HepG2 (cell line): ENCODE measurements around the gene C20orf202. TPM values are rescaled to one million over a fixed set of nuclear protein-coding genes. Genes with fewer than 3 reads are reported as not detected.

Source experiments
- ATAC-seq: fragments of 200-7000 bp; cut with Tn5 transposase; 3 replicates; pipeline ENCODE4 v1.9.1; 2020; ENCODE audit warnings: mild to moderate bottlenecking, moderate library complexity
- BruUV-seq: library from RNA; stranded (reverse); fragments of 400-500 nt; replicated peaks from 2 replicates; lab custom pipeline; 2021; lab: Mats Ljungman, UMichigan
- CTCF ChIA-PET: fragments of 300-600 bp; formaldehyde crosslinking; extraction: SDS; loops from one replicate; lab custom pipeline; 2021; ENCODE audit warnings: low total read pairs, inconsistent platforms, low intra/inter-chr PET ratio; lab: Yijun Ruan, JAX
- POLR2A ChIA-PET: fragments of 350-600 bp; sonication (Branson Sonifier 250); formaldehyde crosslinking; loops from one replicate; lab custom pipeline; 2020; ENCODE audit warnings: antibody characterized with exemption, inconsistent platforms; lab: Yijun Ruan, JAX
- DNase-seq: peaks from one replicate; pipeline ENCODE4 v3.0.0-alpha.2; 2015; ENCODE audit warnings: low spot score
- FAIRE-seq: peaks from 3 replicates; lab custom pipeline; 2011; peaks lifted over from hg19 to GRCh38; lab: Jason Lieb, UNC
- H2AFZ ChIP-seq: one replicate; pipeline ENCODE4 v1.6.1; 2011; ENCODE audit warnings: low read length, inconsistent platforms
- H3K27ac ChIP-seq: fragments of 300-600 bp; 3 replicates; pipeline ENCODE4 v1.8.0; 2011; ENCODE audit warnings: mixed run types, mild to moderate bottlenecking, mixed read lengths, low read length, inconsistent platforms; ENCODE audit not compliant: insufficient read depth; ENCODE audit errors: extremely low read length
- H3K27me3 ChIP-seq, 2 experiments: fragments of 200-600 bp in 1 of 2; 2 replicates in 1 of 2; 3 replicates in 1 of 2; pipeline versions ENCODE4 v1.6.0 to v1.8.0; 2011; ENCODE audit warnings: low read length in 2 of 2, mild to moderate bottlenecking in 2 of 2, moderate library complexity in 2 of 2, inconsistent platforms in 1 of 2; ENCODE audit not compliant: insufficient read depth in 2 of 2, control insufficient read depth in 1 of 2
- H3K36me3 ChIP-seq, 2 experiments: fragments of 200-600 bp in 1 of 2; replicated peaks in 1 of 2; 2 replicates in 1 of 2; 3 replicates in 1 of 2; pipeline versions ENCODE4 v1.5.1 to v1.8.0; 2011; ENCODE audit warnings: low read length in 2 of 2, inconsistent platforms in 1 of 2; ENCODE audit not compliant: insufficient read depth in 2 of 2, control insufficient read depth in 1 of 2
- H3K4me1 ChIP-seq: 2 replicates; pipeline ENCODE4 v1.5.1; 2012; ENCODE audit warnings: low read length, inconsistent platforms; ENCODE audit not compliant: insufficient read depth
- H3K4me2 ChIP-seq: 2 replicates; pipeline ENCODE4 v1.6.0; 2011; ENCODE audit warnings: low read depth, low read length, inconsistent platforms
- H3K4me3 ChIP-seq, 3 experiments: fragments of 200-600 bp in 1 of 3; sonication (generic), shearing (Covaris generic) in 1 of 3; replicated peaks in 1 of 3; 2 replicates each; pipeline ENCODE4 v1.5.1; 2011 to 2016; ENCODE audit warnings: low read length in 3 of 3, inconsistent platforms in 2 of 3, low read depth in 2 of 3, mild to moderate bottlenecking in 2 of 3, control low read depth in 1 of 3, mixed read lengths in 1 of 3; ENCODE audit not compliant: insufficient read depth in 1 of 3
- H3K79me2 ChIP-seq: one replicate; pipeline ENCODE4 v1.6.1; 2011; ENCODE audit warnings: low read length, inconsistent platforms; ENCODE audit not compliant: insufficient read depth
- H3K9ac ChIP-seq: 2 replicates; pipeline ENCODE4 v1.6.0; 2011; ENCODE audit warnings: mild to moderate bottlenecking, low read depth, low read length, inconsistent platforms; ENCODE audit not compliant: insufficient read depth
- H3K9me3 ChIP-seq: 2 replicates; pipeline ENCODE4 v1.5.1; 2012; ENCODE audit warnings: mild to moderate bottlenecking, low read length
- H4K20me1 ChIP-seq: 2 replicates; pipeline ENCODE4 v1.6.0; 2011; ENCODE audit warnings: inconsistent platforms, mild to moderate bottlenecking, low read length, moderate library complexity; ENCODE audit not compliant: insufficient read depth
- BCL6 ChIP-seq: IDR thresholded peaks from 2 replicates; pipeline ENCODE4 v1.6.1; 2016; ENCODE audit warnings: missing genetic modification reagents, missing compliant biosample characterization
- FLYWCH1 ChIP-seq: sonication (generic); formaldehyde crosslinking; IDR thresholded peaks from 2 replicates; pipeline ENCODE4 v1.8.1; 2023; ENCODE audit warnings: mild to moderate bottlenecking, missing genetic modification reagents
- PCBP2 ChIP-seq: fragments of 200-400 bp; formaldehyde crosslinking; optimal IDR thresholded peaks from 2 replicates; pipeline ENCODE3; 2018; ENCODE audit warnings: low read length, low read depth; ENCODE audit not compliant: poor library complexity, severe bottlenecking
- RORA ChIP-seq: sonication (generic); formaldehyde crosslinking; IDR thresholded peaks from 2 replicates; pipeline ENCODE4 v1.5.0; 2020; ENCODE audit warnings: mild to moderate bottlenecking, missing genetic modification reagents, moderate library complexity
- THAP9 ChIP-seq: sonication (generic); formaldehyde crosslinking; IDR thresholded peaks from 2 replicates; pipeline ENCODE4; 2020; ENCODE audit warnings: missing genetic modification reagents, mild to moderate bottlenecking, borderline replicate concordance
- WGBS: methylation state at CpG from one replicate; pipeline ENCODE4 v1.1.6; 2017; ENCODE audit warnings: low lambda C conversion rate; 5-methylcytosine and 5-hydroxymethylcytosine counted together
- in situ Hi-C: cut with HindIII; loops from 2 replicates; pipeline ENCODE4 v1.10.0; 2017; ENCODE audit warnings: low pct_unique_long_range_greater_than_20kb; ENCODE audit not compliant: extremely low pct_ligation_motif_present
- intact Hi-C: fragments of 100-400 bp; cut with micrococcal nuclease; formaldehyde crosslinking; loops from one replicate; pipeline ENCODE4 v1.10.0; 2022; ENCODE audit not compliant: unreplicated experiment
- polyA plus RNA-seq, 8 experiments: library from polyadenylated mRNA; depleted of rRNA in 3 of 8; stranded (reverse) in 7 of 8; unstranded in 1 of 8; fragments of >200 nt; fragmentation: Illumina TruSeq in 4 of 8; extraction: Trizol in 4 of 8; gene quantifications; 2 replicates each; pipeline versions ENCODE4 v1.2.1 to v1.2.3, GENCODE V29; 2011 to 2016; ENCODE audit warnings: low read depth in 4 of 8, missing spikeins in 1 of 8, mixed read lengths in 1 of 8; ENCODE audit not compliant: insufficient read depth in 1 of 8
- total RNA-seq, 5 experiments: library from RNA; depleted of rRNA; stranded (reverse); fragments of >200 nt; fragmentation: Illumina TruSeq; extraction: Trizol; gene quantifications; 2 replicates each; pipeline ENCODE4 v1.2.3, GENCODE V29; 2016; ENCODE audit warnings: low read depth in 1 of 5

The C20orf202 gene
- total and polyA plus RNA-seq, 2 of the 13 experiments (the other 11 are each of a cell fraction or from before 2014, with no cell fraction given), result 0.20 to 1.2 TPM

GRCh38 chr20:1182106-1182505 lies 21.1 kb upstream of the C20orf202 start:
- CTCF ChIA-PET, result no interaction called here
- Histone ChIP-seq H3K9ac (no peak overlapping the region), H3K27me3 (no peaks in the 10 kb centered on the region; a peak in 1 of 5 replicates), H3K4me2 (no peak overlapping the region), H3K27ac (no peak overlapping the region), H4K20me1 (no peaks in the 10 kb centered on the region), H3K9me3 (no peaks in the 10 kb centered on the region), H3K36me3 (peaks cover 0 to 4% of the 10 kb centered on the region in 2 experiments; a peak in 1 of 5 replicates), H3K4me1 (peaks cover 41% of the 10 kb centered on the region), H3K79me2 (no peaks in the 10 kb centered on the region), H3K4me3 (no peak overlapping the region), H2AFZ (no peak overlapping the region)
- no peak for ATAC-seq
- TF ChIP-seq PCBP2 (peak; percentile 27), FLYWCH1 (CRISPR knock-in tag) (no peak), RORA (CRISPR knock-in tag) (no peak), BCL6 (CRISPR knock-in tag) (no peak), THAP9 (CRISPR knock-in tag) (no peak)
- BruUV-seq, result no TSS peak
- WGBS, result 90% methylated on average over 4 of the region's 4 CpGs
- in situ Hi-C loops (loop anchor here (10.0 kb wide), 2 partner anchors 227 to 367 kb away; no protein-coding TSS in a partner anchor), intact Hi-C loops (loop anchor here (10.0 kb wide), 1 partner anchor 367 kb away; no protein-coding TSS in a partner anchor)
- FAIRE-seq, result no peak
- POLR2A ChIA-PET, result no interaction called here
- DNase-seq, result no peak
